ENCODE measurements around the gene BMERB1. TPM values are rescaled to one million over a fixed set of nuclear protein-coding genes. Genes with fewer than 3 reads are reported as not detected.

The BMERB1 gene
- total RNA-seq, 1 donor from 2014 or later: 65.9 TPM

- H3K36me3 Mint-ChIP-seq (ENCODE audit: unreplicated experiment): peaks cover 5% of the 10 kb centered on the region
- H3K27ac Mint-ChIP-seq (ENCODE audit: unreplicated experiment): no peak overlapping the region
- TF ChIP-seq, protein P1, sequence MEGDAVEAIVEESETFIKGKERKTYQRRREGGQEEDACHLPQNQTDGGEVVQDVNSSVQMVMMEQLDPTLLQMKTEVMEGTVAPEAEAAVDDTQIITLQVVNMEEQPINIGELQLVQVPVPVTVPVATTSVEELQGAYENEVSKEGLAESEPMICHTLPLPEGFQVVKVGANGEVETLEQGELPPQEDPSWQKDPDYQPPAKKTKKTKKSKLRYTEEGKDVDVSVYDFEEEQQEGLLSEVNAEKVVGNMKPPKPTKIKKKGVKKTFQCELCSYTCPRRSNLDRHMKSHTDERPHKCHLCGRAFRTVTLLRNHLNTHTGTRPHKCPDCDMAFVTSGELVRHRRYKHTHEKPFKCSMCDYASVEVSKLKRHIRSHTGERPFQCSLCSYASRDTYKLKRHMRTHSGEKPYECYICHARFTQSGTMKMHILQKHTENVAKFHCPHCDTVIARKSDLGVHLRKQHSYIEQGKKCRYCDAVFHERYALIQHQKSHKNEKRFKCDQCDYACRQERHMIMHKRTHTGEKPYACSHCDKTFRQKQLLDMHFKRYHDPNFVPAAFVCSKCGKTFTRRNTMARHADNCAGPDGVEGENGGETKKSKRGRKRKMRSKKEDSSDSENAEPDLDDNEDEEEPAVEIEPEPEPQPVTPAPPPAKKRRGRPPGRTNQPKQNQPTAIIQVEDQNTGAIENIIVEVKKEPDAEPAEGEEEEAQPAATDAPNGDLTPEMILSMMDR (IDR thresholded peaks at IDR 0.05; ENCODE audit: partially characterized antibody, unreplicated experiment): no peak
- H3K9me3 Mint-ChIP-seq (ENCODE audit: unreplicated experiment): peaks cover 7% of the 10 kb centered on the region
- no peak for DNase-seq
- no peaks in the 10 kb centered on the region for H3K27me3 Mint-ChIP-seq (ENCODE audit: unreplicated experiment)
- H3K4me3 Mint-ChIP-seq (ENCODE audit: unreplicated experiment): no peak overlapping the region
- H3K4me1 Mint-ChIP-seq (ENCODE audit: low read depth, unreplicated experiment): peaks cover 2% of the 10 kb centered on the region
These were observed 9.4 kb downstream of the BMERB1 start for GRCh38 chr16:15443753-15444152.

- Mint-ChIP-seq H3K27me3 (ENCODE audit: unreplicated experiment) (no peaks in the 10 kb centered on the region), H3K9me3 (ENCODE audit: unreplicated experiment) (peaks cover 7% of the 10 kb centered on the region), H3K36me3 (ENCODE audit: unreplicated experiment) (peaks cover 5% of the 10 kb centered on the region), H3K27ac (ENCODE audit: unreplicated experiment) (no peak overlapping the region), H3K4me3 (ENCODE audit: unreplicated experiment) (no peak overlapping the region), H3K4me1 (ENCODE audit: low read depth, unreplicated experiment) (peaks cover 2% of the 10 kb centered on the region)
- TF ChIP-seq, protein P1 (IDR thresholded peaks at IDR 0.05; ENCODE audit: partially characterized antibody, unreplicated experiment): no peak
- no peak for DNase-seq
These were observed 9.9 kb downstream of the BMERB1 start for GRCh38 chr16:15444264-15444663.

DNA sequence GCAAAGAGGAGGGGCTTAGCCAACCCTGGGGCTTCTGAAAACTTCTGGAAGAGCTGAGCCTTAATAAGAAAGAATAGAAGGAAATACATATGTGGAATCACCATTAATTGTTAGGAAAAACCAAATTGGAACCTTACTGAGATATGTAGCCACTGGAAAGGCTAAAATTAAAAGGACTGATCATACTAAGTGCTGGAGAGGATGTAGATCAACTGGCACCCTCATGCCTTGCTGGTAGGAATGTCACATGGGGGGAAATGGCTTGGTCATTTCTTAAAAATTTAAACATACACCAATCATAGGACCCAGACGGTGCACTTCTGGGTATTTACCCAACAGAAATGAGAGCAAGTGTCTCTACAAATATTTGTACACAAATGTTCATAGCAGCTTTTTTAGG lies 11.1 kb downstream of the BMERB1 start:
- Mint-ChIP-seq H3K27ac (ENCODE audit: unreplicated experiment) (no peak overlapping the region), H3K36me3 (ENCODE audit: unreplicated experiment) (peaks cover 5% of the 10 kb centered on the region), H3K4me3 (ENCODE audit: unreplicated experiment) (no peak overlapping the region), H3K4me1 (ENCODE audit: low read depth, unreplicated experiment) (no peaks in the 10 kb centered on the region), H3K27me3 (ENCODE audit: unreplicated experiment) (no peaks in the 10 kb centered on the region), H3K9me3 (ENCODE audit: unreplicated experiment) (peaks cover 7% of the 10 kb centered on the region)
- TF ChIP-seq, protein P1 (IDR thresholded peaks at IDR 0.05; ENCODE audit: partially characterized antibody, unreplicated experiment): no peak
- DNase-seq: no peak

GRCh38 chr16:15446901-15447300 lies 12.5 kb downstream of the BMERB1 start:
- Mint-ChIP-seq H3K27me3 (ENCODE audit: unreplicated experiment) (no peaks in the 10 kb centered on the region), H3K4me3 (ENCODE audit: unreplicated experiment) (no peak overlapping the region), H3K9me3 (ENCODE audit: unreplicated experiment) (peaks cover 7% of the 10 kb centered on the region), H3K27ac (ENCODE audit: unreplicated experiment) (no peak overlapping the region), H3K4me1 (ENCODE audit: low read depth, unreplicated experiment) (no peaks in the 10 kb centered on the region), H3K36me3 (ENCODE audit: unreplicated experiment) (peaks cover 5% of the 10 kb centered on the region)
- DNase-seq: no peak
- TF ChIP-seq, protein P1 (IDR thresholded peaks at IDR 0.05; ENCODE audit: partially characterized antibody, unreplicated experiment): no peak

DNA sequence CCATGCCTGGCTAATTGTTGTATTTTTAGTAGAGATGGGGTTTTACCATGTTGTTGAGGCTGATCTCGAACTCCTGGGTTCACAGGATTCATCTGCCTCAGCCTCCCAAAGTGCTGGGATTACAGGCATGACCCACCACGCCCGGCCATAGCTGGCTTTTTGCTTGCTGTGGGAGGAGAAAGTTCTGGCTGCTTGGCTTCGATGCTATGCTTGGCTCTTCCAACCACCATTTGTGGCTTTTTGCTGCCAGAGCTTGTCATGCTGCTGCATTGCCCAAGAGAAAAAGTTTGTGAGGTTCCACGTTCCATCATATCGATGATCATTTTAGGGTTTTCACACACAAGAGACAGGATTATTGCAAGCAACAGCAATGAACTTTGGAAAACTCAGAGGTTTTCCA lies 16.2 kb downstream of the BMERB1 start:
- TF ChIP-seq, protein P1 (IDR thresholded peaks at IDR 0.05; ENCODE audit: partially characterized antibody, unreplicated experiment): no peak
- H3K27me3 Mint-ChIP-seq (ENCODE audit: unreplicated experiment): no peaks in the 10 kb centered on the region
- H3K27ac Mint-ChIP-seq (ENCODE audit: unreplicated experiment): no peak overlapping the region
- H3K4me1 Mint-ChIP-seq (ENCODE audit: low read depth, unreplicated experiment): no peaks in the 10 kb centered on the region
- H3K4me3 Mint-ChIP-seq (ENCODE audit: unreplicated experiment): no peak overlapping the region
- DNase-seq: no peak
- H3K36me3 Mint-ChIP-seq (ENCODE audit: unreplicated experiment): peaks cover 5% of the 10 kb centered on the region
- peaks cover 1% of the 10 kb centered on the region for H3K9me3 Mint-ChIP-seq (ENCODE audit: unreplicated experiment)

All from glutamatergic neuron (in vitro differentiated cells).